GM23338 (cell line): ENCODE measurements around the gene TCTN1. TPM values are rescaled to one million over a fixed set of nuclear protein-coding genes. Genes with fewer than 3 reads are reported as not detected.

ENCODE experiments used
- ATAC-seq: fragments of 200-7000 bp; cut with Tn5 transposase; 3 replicates; pipeline ENCODE4 v1.9.1; 2020
- DNase-seq: peaks from one replicate; pipeline ENCODE4 v3.0.0-alpha.2; 2015; ENCODE audit warnings: low spot score
- H2AFZ ChIP-seq: fragments of 200-600 bp; sonication (generic); 2 replicates; pipeline ENCODE4 v1.8.0; 2016; ENCODE audit warnings: antibody characterized with exemption, mild to moderate bottlenecking, moderate library complexity
- H3F3A ChIP-seq: fragments of 200-600 bp; sonication (generic); replicated peaks from 2 replicates; pipeline ENCODE4 v1.8.0; 2017; ENCODE audit warnings: antibody characterized with exemption, mixed run types, low read depth
- H3K27ac ChIP-seq: fragments of 200-600 bp; sonication (generic); 2 replicates; pipeline ENCODE4 v1.6.1; 2016; ENCODE audit warnings: low read depth
- H3K27me3 ChIP-seq: fragments of 200-600 bp; sonication (generic); 2 replicates; pipeline ENCODE4 v1.8.0; 2016; ENCODE audit warnings: mild to moderate bottlenecking, mixed run types, moderate library complexity; ENCODE audit not compliant: insufficient read depth
- H3K36me3 ChIP-seq: fragments of 200-600 bp; sonication (generic); 2 replicates; pipeline ENCODE4 v1.8.0; 2016; ENCODE audit warnings: mild to moderate bottlenecking; ENCODE audit not compliant: insufficient read depth
- H3K4me1 ChIP-seq: fragments of 200-600 bp; sonication (generic); 2 replicates; pipeline ENCODE4 v1.8.0; 2016; ENCODE audit warnings: mild to moderate bottlenecking, moderate library complexity; ENCODE audit not compliant: insufficient read depth
- H3K4me2 ChIP-seq: fragments of 200-600 bp; sonication (generic); 2 replicates; pipeline ENCODE4 v1.7.1; 2017; ENCODE audit warnings: mixed run types
- H3K4me3 ChIP-seq: fragments of 200-600 bp; sonication (generic); 2 replicates; pipeline ENCODE4 v1.6.1; 2016; ENCODE audit warnings: mixed run types
- H3K79me2 ChIP-seq: fragments of 200-600 bp; sonication (generic); replicated peaks from 2 replicates; pipeline ENCODE4 v1.8.0; 2017; ENCODE audit warnings: mild to moderate bottlenecking; ENCODE audit not compliant: insufficient read depth
- H3K9me2 ChIP-seq: fragments of 200-600 bp; sonication (generic); 2 replicates; pipeline ENCODE4 v1.8.0; 2017; ENCODE audit not compliant: insufficient read depth
- H4K20me1 ChIP-seq: fragments of 200-600 bp; sonication (generic); replicated peaks from 2 replicates; pipeline ENCODE4 v1.8.0; 2017; ENCODE audit warnings: mild to moderate bottlenecking; ENCODE audit not compliant: insufficient read depth
- H3K27ac Mint-ChIP-seq: 2 replicates; pipeline ENCODE4 v1.8.0; 2020; ENCODE audit warnings: inconsistent platforms, mild to moderate bottlenecking, moderate library complexity, mixed read lengths
- H3K27me3 Mint-ChIP-seq: 3 replicates; pipeline ENCODE4 v1.8.0; 2022; ENCODE audit warnings: low read depth, mild to moderate bottlenecking, moderate library complexity, mixed read lengths, inconsistent platforms; ENCODE audit not compliant: insufficient read depth, poor library complexity
- H3K36me3 Mint-ChIP-seq: 3 replicates; pipeline ENCODE4 v1.8.0; 2021; ENCODE audit warnings: low read depth, mild to moderate bottlenecking, inconsistent platforms, moderate library complexity, mixed read lengths
- H3K4me1 Mint-ChIP-seq: 3 replicates; pipeline ENCODE4 v1.8.0; 2020; ENCODE audit warnings: mild to moderate bottlenecking, inconsistent platforms, mixed read lengths
- H3K4me3 Mint-ChIP-seq: 3 replicates; pipeline ENCODE4 v1.8.0; 2021; ENCODE audit warnings: moderate library complexity, mild to moderate bottlenecking, inconsistent platforms, mixed read lengths
- H3K9me3 Mint-ChIP-seq: 3 replicates; pipeline ENCODE4 v1.8.0; 2020; ENCODE audit warnings: moderate library complexity, mild to moderate bottlenecking, inconsistent platforms, mixed read lengths
- CREB1 ChIP-seq: fragments of 250-450 bp; sonication (Bioruptor Pico); IDR thresholded peaks from 2 replicates; pipeline ENCODE4 v1.5.0; 2020; ENCODE audit warnings: low read depth, mild to moderate bottlenecking, moderate library complexity
- JUNB ChIP-seq: IDR thresholded peaks from one replicate; pipeline ENCODE4 v1.6.1; 2016; ENCODE audit warnings: antibody characterized with exemption; ENCODE audit not compliant: unreplicated experiment
- ZNF331 ChIP-seq: fragments of 250-450 bp; sonication (Bioruptor Pico); IDR thresholded peaks from 2 replicates; pipeline ENCODE4 v1.5.0; 2020; ENCODE audit warnings: low read depth, mild to moderate bottlenecking, moderate library complexity
- polyA plus RNA-seq: library from polyadenylated mRNA; unstranded; fragments of >200 nt; fragmentation: Nextera tagmentation; extraction: Ambion mirVana; gene quantifications from 2 replicates; pipeline ENCODE4 v1.2.1, GENCODE V29; 2016
- total RNA-seq: library from RNA; depleted of rRNA; stranded (reverse); fragments of >200 nt; shearing (Covaris generic); gene quantifications from 2 replicates; pipeline ENCODE4 v1.2.3, GENCODE V29; 2014
- TF ChIP-seq, protein P1 (sequence below): IDR thresholded peaks from one replicate; pipeline ENCODE4 v1.6.1; 2018; ENCODE audit warnings: antibody characterized with exemption; ENCODE audit not compliant: unreplicated experiment
- TF ChIP-seq, protein P2 (sequence below), 2 experiments: fragments of 200-600 bp in 1 of 2; sonication (generic) in 1 of 2; conservative IDR thresholded peaks; 2 replicates each; pipeline versions ENCODE4 v1.5.1 to v1.6.1; 2016 to 2017; ENCODE audit warnings: antibody characterized with exemption in 2 of 2, low read depth in 2 of 2, mild to moderate bottlenecking in 2 of 2, moderate library complexity in 1 of 2
- TF ChIP-seq, protein P3 (sequence below): fragments of 250-450 bp; sonication (Bioruptor Pico); IDR thresholded peaks from 2 replicates; pipeline ENCODE4 v1.5.0; 2020; ENCODE audit warnings: mild to moderate bottlenecking, moderate library complexity

The TCTN1 gene
- total and polyA plus RNA-seq, 2 experiments from 2014 or later = 10.6 to 12.4 TPM

DNA sequence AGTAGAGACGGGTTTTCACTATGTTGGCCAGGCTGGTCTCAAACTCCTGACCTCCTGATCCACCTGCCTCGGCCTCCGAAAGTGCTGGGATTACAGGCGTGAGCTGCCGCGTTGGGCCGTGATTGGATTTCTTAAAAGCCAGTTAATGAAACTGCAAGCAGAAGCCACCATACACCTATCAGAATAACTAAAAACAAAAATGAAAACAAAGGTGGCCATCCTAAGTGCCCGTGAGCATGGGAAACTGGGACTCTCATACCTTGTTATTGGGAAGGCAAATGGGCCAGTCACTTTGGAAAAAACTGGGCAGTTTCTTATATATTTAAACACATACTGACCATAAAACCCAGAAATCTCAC, 7.7 kb upstream of the TCTN1 start (continued):
- TF ChIP-seq, protein P1, sequence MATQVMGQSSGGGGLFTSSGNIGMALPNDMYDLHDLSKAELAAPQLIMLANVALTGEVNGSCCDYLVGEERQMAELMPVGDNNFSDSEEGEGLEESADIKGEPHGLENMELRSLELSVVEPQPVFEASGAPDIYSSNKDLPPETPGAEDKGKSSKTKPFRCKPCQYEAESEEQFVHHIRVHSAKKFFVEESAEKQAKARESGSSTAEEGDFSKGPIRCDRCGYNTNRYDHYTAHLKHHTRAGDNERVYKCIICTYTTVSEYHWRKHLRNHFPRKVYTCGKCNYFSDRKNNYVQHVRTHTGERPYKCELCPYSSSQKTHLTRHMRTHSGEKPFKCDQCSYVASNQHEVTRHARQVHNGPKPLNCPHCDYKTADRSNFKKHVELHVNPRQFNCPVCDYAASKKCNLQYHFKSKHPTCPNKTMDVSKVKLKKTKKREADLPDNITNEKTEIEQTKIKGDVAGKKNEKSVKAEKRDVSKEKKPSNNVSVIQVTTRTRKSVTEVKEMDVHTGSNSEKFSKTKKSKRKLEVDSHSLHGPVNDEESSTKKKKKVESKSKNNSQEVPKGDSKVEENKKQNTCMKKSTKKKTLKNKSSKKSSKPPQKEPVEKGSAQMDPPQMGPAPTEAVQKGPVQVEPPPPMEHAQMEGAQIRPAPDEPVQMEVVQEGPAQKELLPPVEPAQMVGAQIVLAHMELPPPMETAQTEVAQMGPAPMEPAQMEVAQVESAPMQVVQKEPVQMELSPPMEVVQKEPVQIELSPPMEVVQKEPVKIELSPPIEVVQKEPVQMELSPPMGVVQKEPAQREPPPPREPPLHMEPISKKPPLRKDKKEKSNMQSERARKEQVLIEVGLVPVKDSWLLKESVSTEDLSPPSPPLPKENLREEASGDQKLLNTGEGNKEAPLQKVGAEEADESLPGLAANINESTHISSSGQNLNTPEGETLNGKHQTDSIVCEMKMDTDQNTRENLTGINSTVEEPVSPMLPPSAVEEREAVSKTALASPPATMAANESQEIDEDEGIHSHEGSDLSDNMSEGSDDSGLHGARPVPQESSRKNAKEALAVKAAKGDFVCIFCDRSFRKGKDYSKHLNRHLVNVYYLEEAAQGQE = no peak
- TF ChIP-seq, protein P2, sequence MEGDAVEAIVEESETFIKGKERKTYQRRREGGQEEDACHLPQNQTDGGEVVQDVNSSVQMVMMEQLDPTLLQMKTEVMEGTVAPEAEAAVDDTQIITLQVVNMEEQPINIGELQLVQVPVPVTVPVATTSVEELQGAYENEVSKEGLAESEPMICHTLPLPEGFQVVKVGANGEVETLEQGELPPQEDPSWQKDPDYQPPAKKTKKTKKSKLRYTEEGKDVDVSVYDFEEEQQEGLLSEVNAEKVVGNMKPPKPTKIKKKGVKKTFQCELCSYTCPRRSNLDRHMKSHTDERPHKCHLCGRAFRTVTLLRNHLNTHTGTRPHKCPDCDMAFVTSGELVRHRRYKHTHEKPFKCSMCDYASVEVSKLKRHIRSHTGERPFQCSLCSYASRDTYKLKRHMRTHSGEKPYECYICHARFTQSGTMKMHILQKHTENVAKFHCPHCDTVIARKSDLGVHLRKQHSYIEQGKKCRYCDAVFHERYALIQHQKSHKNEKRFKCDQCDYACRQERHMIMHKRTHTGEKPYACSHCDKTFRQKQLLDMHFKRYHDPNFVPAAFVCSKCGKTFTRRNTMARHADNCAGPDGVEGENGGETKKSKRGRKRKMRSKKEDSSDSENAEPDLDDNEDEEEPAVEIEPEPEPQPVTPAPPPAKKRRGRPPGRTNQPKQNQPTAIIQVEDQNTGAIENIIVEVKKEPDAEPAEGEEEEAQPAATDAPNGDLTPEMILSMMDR (conservative IDR thresholded peaks at IDR 0.05; ENCODE audit: low read depth in 2 of 2) = no peak

DNA sequence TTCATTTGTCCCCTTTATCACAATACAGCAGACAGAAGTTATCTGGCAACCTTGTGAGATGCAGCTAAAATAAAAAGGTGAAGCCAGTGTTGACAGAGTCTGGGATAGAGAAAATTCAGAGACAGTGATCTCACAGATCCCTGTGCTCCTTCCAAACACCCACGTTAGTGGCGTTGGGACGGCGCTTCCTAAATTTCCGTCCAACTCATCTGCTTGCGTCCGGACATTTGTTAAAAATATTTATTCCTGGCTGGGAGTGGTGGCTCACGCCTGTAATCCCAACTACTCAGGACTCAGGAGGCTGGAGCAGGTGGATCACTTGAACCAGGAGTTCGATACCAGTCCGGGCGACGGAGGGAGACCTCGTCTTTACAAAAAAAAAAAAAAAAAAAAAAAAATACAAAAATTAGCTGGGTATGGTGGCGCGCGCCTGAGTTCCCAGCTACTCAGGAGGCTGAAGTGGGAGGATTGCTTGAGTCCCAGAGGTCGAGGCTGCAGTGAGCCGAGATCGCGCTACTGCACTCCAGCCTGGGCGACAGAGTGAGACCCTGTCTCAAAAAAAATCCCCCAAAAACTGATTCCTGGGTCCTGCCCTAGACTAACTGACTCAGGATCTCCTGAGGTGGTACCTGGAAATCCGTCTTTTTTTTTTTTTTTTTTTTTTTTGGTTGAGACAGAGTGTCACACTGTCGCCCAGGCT, 708 bp upstream of the TCTN1 start:
- peak overlapping the region; percentile 89 for H3K4me2 ChIP-seq
- H3F3A ChIP-seq = no peaks in the 10 kb centered on the region
- H2AFZ ChIP-seq = peak overlapping the region; percentile 82
- no peaks in the 10 kb centered on the region for H3K9me3 Mint-ChIP-seq
- H3K9me2 ChIP-seq = no peaks in the 10 kb centered on the region
- TF ChIP-seq CREB1 = no peak
- TF ChIP-seq JUNB = no peak
- H3K36me3 ChIP-seq = no peaks in the 10 kb centered on the region
- H3K4me3 ChIP-seq = peak overlapping the region; percentile 79
- H3K4me1 ChIP-seq = peaks cover 4% of the 10 kb centered on the region
- H3K36me3 Mint-ChIP-seq = no peaks in the 10 kb centered on the region
- peaks cover 4% of the 10 kb centered on the region for H3K27me3 Mint-ChIP-seq
- peaks cover 3% of the 10 kb centered on the region; the same call in 2 of the 3 replicates for H3K4me1 Mint-ChIP-seq
- H3K27ac ChIP-seq = no peak overlapping the region
- H4K20me1 ChIP-seq = no peaks in the 10 kb centered on the region
- H3K27ac Mint-ChIP-seq = no peak overlapping the region
- H3K79me2 ChIP-seq = no peaks in the 10 kb centered on the region
- peak overlapping the region; percentile 83 for H3K4me3 Mint-ChIP-seq
- H3K27me3 ChIP-seq = no peaks in the 10 kb centered on the region
- DNase-seq = no peak
- peak; percentile 29 for ATAC-seq

DNA sequence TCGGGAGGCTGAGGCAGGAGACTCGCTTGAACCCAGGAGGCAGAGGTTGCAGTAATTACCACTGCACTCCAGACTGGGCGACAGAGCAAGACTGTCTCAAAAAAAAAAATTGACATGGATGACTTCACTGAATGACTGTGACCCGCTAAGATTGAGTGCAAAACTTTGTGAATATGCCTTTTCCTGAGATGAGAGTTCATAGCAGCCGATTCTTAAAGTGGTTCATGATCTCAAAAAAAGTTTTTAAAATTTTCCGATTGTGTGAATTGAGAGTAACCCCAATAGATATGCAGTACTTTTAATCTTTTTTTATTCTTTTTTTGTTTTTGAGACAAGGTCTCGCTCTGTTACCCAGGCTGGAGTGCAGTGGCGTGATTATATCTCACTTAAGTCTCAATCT, 1.2 kb downstream of the TCTN1 start:
- Histone ChIP-seq H2AFZ (no peak overlapping the region), H3K9me2 (no peaks in the 10 kb centered on the region), H3K27ac (no peak overlapping the region), H3K27me3 (no peaks in the 10 kb centered on the region), H3K4me3 (no peak overlapping the region), H3K4me2 (no peak overlapping the region), H4K20me1 (no peaks in the 10 kb centered on the region), H3K36me3 (no peaks in the 10 kb centered on the region), H3K4me1 (peaks cover 4% of the 10 kb centered on the region), H3F3A (no peaks in the 10 kb centered on the region), H3K79me2 (no peaks in the 10 kb centered on the region)
- DNase-seq = no peak
- ATAC-seq = no peak
- Mint-ChIP-seq H3K4me1 (peaks cover 11% of the 10 kb centered on the region; the same call in 2 of the 3 replicates), H3K27me3 (peaks cover 4% of the 10 kb centered on the region), H3K36me3 (no peaks in the 10 kb centered on the region), H3K9me3 (no peaks in the 10 kb centered on the region), H3K4me3 (peak overlapping the region; percentile 83; the same call in 2 of the 3 replicates), H3K27ac (no peak overlapping the region)
- TF ChIP-seq, protein P3, sequence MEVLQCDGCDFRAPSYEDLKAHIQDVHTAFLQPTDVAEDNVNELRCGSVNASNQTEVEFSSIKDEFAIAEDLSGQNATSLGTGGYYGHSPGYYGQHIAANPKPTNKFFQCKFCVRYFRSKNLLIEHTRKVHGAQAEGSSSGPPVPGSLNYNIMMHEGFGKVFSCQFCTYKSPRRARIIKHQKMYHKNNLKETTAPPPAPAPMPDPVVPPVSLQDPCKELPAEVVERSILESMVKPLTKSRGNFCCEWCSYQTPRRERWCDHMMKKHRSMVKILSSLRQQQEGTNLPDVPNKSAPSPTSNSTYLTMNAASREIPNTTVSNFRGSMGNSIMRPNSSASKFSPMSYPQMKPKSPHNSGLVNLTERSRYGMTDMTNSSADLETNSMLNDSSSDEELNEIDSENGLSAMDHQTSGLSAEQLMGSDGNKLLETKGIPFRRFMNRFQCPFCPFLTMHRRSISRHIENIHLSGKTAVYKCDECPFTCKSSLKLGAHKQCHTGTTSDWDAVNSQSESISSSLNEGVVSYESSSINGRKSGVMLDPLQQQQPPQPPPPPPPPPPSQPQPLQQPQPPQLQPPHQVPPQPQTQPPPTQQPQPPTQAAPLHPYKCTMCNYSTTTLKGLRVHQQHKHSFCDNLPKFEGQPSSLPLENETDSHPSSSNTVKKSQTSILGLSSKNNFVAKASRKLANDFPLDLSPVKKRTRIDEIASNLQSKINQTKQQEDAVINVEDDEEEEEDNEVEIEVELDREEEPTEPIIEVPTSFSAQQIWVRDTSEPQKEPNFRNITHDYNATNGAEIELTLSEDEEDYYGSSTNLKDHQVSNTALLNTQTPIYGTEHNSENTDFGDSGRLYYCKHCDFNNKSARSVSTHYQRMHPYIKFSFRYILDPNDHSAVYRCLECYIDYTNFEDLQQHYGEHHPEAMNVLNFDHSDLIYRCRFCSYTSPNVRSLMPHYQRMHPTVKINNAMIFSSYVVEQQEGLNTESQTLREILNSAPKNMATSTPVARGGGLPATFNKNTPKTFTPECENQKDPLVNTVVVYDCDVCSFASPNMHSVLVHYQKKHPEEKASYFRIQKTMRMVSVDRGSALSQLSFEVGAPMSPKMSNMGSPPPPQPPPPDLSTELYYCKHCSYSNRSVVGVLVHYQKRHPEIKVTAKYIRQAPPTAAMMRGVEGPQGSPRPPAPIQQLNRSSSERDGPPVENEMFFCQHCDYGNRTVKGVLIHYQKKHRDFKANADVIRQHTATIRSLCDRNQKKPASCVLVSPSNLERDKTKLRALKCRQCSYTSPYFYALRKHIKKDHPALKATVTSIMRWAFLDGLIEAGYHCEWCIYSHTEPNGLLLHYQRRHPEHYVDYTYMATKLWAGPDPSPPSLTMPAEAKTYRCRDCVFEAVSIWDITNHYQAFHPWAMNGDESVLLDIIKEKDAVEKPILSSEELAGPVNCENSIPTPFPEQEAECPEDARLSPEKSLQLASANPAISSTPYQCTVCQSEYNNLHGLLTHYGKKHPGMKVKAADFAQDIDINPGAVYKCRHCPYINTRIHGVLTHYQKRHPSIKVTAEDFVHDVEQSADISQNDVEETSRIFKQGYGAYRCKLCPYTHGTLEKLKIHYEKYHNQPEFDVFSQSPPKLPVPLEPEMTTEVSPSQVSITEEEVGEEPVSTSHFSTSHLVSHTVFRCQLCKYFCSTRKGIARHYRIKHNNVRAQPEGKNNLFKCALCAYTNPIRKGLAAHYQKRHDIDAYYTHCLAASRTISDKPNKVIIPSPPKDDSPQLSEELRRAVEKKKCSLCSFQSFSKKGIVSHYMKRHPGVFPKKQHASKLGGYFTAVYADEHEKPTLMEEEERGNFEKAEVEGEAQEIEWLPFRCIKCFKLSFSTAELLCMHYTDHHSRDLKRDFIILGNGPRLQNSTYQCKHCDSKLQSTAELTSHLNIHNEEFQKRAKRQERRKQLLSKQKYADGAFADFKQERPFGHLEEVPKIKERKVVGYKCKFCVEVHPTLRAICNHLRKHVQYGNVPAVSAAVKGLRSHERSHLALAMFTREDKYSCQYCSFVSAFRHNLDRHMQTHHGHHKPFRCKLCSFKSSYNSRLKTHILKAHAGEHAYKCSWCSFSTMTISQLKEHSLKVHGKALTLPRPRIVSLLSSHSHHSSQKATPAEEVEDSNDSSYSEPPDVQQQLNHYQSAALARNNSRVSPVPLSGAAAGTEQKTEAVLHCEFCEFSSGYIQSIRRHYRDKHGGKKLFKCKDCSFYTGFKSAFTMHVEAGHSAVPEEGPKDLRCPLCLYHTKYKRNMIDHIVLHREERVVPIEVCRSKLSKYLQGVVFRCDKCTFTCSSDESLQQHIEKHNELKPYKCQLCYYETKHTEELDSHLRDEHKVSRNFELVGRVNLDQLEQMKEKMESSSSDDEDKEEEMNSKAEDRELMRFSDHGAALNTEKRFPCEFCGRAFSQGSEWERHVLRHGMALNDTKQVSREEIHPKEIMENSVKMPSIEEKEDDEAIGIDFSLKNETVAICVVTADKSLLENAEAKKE (CRISPR knock-in tag) = no peak
- TF ChIP-seq ZNF331 (CRISPR knock-in tag) (no peak), JUNB (no peak)
